HG02981 (cell line): ENCODE results near the gene DUSP14.
A peak's percentile ranks its signal among the peaks of the same experiment; 100 is the strongest.
"Not testable (repeated sequence)": the region's sequence is repeated elsewhere in the genome, so short reads cannot be mapped to it uniquely, and the experiment has no call there.

Experiments used
- ATAC-seq: cut with Tn5 transposase; IDR thresholded peaks from one replicate; pipeline ENCODE4 v1.9.1; 2021; ENCODE audit warnings: mild to moderate bottlenecking, moderate library complexity; ENCODE audit not compliant: unreplicated experiment

The DUSP14 gene

DNA sequence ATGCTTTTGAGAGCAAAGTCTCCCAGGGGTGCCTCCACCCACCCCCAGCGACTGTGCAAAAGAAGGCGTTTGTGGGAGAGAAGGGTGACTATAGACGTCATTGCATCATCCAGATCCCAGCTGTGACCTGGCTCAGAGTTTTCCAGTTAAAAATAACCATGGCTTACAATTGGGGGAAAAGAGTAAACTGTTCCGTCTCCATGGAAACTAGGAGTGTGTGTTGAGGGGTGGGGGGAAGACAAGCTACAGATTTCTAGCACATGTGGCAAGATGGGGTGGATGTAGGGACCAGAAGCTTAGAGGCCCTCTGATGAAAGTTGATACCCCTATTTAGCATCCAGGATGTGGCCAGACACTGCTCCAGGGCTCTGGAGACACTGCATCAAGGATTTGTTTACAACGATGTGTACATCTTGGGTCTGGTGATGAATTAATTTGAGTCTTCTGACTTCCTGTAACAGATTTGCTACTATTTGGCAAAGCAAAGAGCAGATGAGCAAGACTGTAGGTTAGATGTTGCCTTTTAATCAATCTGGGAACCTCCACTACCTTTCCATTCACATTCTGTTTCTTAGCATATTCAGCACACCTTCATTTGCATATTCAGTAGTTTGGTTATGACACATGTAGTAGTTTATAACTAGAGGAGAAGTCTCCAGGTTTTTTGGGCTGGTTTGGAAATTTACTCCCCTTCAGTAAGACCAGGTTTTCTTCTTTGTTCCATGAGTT is 6.2 kb upstream of the DUSP14 start:
- no peak for ATAC-seq

DNA sequence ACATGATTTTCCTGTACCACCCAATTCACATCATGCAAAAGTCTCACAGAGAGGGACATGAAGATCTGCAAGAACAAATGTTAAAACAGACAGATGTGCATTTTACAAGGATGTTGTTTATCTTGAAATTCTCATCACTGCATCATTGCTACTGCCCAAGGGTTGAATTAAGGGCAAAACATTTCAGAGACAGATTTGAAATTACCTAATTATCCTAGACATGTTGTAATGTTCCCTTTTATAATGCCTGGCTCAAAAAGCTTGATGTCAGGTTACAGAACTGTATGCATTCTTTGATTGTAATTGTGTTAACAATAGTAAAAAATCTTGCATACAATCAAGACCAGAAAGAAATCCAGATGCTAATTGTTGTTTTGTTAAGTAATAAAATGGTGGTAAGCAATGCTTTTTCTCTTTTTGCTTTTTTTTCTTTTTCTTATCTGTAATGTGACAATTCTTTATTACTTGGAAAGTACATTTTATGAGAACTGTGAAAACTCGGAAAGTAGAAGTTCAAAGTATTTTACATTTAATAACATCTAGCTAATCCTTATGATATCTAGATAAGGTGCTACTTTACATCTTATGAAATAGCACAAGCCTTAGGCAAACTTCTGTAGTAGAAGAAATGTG is 3.6 kb upstream of the DUSP14 start:
- no peak for ATAC-seq

DNA sequence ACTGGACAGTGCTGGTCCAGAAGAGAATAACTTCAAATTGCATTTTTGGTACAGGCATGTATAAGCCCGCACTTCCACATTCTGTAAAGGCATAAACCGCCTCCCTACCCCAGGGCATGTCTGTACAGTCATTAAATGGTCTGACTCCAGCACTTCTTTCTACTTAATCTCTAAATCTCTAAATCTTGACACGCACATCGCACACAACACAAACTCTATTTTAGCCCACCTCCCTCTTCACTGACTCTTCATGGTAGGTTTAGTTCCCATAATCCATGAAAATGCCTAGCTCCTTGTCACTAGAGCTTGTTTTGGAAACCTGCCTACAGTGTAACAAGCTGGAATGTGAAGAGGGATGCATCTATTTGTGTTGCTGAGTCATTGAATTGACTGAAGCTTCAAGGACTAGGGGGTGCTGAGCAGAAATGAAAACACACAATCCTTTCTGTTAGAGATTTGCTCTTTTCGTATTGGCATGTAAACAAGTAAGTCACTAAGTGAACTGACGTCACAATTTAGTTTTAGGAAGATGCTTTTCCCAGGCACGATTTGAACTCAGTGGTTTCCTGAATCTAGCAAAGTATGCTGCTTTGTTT is 1.6 kb upstream of the DUSP14 start:
- no peak for ATAC-seq

DNA sequence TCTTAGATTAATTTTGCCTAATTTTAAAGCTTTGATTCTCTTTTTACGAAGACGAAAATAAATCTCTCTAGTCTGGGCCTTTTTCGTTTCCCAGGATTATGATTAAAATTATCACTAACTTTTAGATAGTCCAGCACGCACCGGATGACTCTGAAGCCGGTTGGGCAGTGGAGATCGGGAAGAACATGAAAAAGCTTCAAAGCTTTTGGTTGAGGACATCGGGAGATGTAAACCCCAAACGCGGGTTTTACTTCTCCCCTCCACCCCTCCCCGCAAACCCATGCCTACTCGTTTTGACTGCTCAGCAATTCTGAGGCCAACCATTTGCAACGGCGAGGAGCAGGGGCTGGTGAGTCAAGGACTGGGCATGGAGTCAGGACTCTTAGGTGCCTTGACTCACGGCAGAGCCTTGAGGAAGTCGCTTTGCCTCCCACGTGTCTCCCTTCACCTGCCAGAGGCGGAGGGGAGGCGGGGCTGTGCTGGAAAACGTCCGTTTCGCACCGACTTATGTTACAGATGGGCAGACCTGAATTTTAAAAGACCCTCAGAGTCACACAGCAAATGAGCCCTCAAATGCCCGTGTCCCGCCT is 989 bp upstream of the DUSP14 start:
- no peak for ATAC-seq

DNA sequence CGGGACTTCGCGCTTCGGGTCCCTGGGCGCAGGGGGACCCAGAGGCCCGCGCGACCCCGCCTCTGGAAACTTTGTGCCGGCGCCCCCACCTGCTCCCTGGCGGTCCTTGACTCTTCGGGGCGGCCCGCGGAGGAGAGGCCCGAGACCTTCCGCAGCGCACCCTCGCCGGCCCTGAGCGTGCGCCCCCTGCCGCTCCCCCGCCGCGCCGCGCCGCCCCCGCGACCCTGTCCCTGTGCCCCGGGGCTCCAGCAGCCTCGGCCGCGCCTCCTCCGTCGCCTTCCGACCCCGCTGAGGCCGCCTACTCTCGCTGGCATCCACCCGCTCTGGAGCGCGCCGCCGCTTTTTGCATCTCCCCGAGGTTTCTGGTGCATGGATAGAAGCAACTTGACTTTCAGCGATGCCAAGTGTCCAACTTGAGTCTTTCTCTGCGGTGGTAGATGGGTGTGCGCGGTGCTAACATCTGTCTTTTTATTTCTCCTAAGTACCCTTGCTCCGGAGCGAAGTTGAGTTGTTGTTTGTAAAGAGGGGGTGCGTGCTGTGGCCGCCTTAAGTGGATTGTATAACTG is 414 bp downstream of the DUSP14 start:
- ATAC-seq, result peak; percentile 46

DNA sequence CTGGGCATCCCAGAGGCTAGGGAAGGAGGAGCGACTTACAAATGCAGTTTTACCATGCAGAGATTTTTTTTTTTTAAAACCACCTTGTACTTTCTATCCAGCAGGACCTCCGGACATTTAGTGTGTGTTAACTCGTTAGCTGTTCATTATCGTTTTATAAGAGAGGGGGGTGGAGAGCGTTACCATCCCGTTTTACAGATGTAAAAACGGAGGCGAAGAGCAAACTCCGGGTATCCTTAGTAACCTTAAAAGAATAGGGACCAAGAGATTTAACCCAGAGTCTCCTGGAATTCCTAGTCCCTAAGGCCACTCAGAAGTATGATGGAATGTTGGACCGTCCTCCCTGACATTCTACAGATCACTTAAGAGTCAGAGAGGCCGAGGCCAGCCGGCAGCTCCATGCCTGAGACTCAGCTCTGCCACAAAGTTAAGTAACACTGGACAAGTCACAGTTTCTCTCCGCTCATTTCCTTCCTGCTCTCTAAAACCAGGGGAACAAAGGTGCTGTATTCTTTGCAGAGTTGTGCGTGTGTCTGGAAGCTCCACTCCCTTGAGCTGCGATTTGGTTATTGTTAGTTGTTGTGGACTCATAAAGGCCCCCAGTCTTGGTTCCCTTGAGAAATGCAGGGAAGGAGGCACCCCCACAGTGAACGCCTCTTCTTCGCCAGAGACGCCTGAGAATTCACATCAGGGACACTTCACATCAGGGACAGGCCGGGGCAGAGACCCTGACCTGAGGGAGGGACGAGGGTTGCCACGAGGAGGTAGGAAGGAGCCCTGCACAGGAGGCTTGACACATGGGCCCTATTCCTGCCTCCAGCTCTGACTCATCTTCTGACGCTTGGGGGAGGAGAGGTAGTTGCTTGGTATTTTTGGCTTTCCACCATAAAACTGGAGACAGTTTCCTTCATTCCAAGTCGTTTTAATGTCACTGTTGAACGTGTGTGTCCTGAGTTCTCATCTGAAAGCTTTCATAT is 1.2 kb downstream of the DUSP14 start:
- no peak for ATAC-seq

DNA sequence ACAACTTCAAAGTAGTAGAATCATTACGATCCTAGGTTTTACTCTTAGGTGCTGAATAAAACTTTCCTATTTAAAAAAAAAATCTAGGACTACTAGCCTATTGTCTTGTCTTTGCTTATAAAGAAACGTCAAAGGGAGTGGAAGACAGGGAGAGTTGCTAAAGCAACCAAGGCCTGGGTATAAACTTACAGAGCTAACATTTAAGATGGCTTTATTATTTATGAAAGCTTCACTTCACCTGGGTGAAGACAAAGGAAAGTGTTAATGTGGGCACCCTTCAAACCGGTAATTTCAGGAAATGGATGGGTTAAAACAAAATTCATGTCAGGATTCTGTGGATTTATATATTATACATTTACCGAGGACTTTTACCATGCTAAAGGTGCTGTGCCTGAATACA is 2.5 kb downstream of the DUSP14 start:
- ATAC-seq, result no peak

DNA sequence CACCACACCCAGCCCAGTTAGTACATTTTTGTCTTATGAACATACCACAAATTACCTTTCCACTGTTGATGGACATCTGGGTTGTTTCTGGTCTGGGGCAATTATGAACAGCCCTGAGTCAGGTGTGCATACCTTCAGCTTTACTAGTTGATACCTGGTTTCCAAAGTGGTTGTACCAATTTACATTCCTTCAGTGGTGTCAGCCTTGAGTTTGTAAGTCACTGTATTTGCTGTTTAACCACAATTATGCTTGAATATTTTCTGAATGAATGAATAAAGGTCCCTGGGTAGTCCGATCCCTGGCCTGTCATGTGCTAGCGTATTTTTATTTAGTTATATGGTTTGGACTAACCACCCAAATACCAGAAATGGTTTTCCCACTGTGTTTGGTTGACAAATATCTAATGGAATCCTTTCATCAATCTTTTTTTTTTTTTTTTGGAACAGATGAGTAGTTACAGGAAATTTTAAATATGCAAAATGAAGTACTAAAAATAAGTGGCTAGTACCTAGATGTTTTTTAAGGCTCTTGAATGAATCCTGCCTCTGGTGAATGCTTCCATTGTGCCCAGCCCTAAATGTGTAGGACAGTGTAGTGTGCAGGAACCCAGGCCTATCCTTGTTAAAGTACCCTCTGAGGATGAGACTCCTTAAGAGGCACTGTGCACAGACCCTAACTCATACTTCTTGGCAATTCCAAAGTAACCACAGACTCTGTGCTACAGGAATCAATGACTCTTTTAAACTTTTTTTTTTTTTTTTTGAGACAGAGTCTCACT is 3.7 kb downstream of the DUSP14 start:
- ATAC-seq, result no peak

DNA sequence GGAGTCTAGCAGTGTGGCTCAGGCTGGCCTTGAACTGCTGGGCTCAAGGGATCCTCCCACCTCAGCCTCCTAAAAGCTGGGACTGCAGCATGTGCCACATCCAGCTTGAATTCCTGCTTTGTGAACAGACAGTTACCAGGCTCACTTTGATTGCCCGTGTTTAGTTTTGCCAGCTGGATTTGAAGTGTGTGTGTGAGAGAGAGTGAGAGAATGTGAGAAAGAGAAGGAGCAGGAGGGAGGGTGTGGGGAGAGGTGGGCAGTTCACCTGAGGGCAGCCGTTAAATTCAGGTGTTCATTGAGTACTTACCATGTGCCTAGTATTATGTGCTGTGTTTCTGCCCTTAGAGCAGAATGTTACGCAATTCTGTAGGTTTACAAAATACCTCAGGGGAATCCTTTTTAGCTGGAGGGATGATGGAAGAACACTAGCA is 4.7 kb downstream of the DUSP14 start:
- no peak for ATAC-seq

DNA sequence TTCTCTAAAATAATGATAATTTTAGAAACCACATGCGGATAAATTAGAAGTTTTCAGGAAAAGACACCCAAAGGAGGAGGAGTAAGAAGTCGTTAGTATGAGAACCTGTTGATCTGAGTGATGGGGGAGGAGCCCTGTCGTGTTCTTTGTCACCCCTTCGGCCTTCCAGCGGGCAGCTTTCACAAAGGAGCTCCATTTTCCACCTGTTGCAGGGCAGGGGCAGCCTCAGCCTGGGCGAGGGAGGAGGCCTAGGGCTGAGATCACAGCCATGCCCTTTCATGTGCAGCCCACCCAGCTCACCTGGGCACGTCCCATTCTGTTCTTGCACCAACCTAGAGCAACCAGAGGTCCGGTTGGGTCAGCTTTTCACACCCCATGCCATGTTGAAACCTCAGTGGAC is 5.3 kb downstream of the DUSP14 start:
- no peak for ATAC-seq

DNA sequence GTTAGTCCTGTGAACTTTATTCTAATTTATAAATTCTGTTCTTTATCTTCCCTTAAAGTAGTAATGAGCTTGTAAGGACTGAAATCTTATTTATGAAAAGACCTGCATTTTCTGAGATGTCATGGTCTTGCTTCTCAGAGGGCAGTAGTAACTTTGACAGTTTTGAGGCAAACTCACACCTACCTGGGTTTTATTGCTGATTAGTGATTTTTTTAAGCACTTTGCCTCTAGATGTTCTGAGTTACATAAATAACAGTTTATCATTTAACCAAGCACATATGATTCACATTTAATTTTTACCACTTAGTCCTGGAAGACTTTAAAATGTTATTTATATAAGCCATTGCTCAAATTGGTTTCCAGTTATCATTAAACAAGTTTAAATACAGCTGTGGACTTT is 10.7 kb downstream of the DUSP14 start:
- no peak for ATAC-seq

DNA sequence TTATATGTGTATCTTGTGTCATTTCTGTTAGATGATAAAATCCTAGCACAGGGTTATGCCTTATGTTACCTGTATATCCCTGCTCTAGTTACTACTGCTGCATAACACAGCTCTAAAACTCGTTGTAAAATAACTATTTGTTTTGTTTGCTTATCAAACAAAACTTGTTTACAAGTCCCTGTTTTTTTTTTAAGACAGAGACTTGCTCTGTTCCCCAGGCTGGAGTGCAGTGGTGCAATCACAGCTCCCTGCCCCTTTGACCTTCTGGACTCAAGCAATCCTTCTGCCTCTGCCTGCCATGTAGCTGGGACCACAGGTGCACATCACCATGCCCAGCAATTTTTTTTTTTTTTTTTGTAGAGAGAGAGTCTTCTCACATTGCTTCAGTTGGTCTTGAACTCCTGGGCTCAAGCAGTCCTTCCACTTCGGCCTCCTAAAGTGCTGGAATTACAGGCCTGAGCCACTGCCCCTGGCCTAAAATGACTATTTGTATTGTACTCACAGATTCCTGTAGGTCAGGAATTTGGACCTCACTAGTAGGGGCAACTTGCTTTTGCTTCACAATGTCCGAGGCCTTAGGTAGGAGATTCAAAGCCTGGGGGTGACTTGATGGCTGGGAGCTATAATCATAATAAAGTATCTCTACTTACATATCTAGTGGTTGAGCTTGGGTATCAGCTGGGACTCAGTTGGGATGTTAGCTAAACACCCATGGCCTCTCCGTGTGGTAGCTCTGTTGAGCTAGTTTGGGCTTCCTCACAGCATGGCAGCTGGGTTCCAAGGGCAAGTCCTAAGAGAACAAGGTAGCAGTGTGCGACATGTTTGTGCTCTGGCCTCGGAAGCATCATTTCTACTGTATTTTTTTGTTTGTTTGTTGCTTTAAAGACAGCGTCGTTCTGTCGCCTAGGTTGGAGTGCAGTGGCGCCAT is 12.6 kb downstream of the DUSP14 start:
- no peak for ATAC-seq

DNA sequence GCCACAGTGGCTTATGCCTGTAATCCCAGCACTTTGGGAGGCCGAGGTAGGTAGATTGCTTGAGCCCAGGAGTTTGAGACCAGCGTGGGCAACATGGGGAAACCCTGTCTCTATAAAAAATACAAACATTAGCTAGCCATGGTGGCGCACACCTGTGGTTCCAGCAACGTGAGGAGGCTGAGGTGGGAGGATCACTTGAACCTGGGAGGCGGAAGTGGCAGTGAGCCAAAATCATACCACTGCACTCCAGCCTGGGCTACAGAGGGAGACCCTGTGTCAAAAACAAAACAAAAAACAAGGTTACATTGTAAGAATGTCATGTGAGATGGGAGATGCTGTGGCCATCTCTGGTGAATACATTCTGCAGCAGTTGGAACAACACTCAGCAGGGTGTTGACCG is 13.5 kb downstream of the DUSP14 start:
- ATAC-seq, result no peak

DNA sequence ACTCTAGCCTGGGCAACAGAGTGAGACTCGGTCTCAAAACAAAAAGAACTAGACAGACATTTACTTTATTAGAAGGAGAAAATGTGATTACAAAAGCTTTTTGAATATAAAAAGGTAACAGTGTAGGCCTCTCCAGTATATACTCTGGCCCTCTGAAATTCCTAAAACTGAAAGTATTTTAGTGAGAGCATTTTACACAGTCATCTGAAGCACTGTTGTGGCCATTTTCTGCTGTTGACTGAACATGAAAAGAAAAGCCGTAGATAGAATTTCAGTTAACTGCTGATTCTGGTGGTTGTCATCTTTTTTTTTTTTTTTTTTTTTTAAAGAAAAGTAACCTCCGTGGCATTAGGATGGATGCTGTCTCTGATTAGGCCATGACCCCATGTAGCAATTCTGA is 15.6 kb downstream of the DUSP14 start:
- no peak for ATAC-seq

DNA sequence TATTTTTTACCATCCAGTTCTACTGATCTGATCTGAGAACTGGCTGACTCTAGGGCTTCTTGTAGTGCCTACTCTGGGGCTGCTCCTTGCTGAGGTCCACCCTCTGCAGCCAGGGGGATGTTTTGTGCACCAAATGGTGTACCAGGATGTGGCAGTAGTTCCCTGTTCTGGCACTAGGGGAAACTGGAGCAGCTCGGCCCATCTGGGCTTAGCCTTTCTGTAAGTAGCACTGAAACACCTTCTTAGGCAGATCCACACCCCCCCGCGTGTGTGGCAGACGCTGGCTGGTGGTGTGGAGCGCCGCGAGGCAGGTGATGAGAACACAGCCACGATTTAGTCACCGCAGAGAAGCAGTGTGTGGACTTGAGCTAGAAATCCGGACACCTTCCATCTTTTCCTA is 17.0 kb downstream of the DUSP14 start:
- no peak for ATAC-seq

DNA sequence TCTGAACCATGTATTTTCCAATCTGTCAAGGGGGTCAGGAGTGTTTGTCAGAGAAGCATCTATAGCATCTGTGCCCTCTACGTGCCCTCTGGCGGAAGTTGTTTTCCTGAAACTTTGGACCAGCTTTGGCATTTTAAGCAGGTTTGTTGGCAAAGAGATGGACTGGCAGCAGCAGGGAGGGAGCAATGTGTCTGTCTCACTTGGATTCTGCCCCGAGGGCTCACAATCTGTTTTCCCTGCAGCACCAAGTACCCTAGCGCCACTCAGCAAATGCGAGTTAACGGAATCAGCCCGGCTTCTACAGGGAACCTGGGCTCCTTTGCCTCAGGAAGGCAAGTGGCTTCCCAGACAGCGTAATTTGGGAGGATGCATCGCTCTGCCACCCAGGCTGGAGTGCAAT is 17.4 kb downstream of the DUSP14 start:
- ATAC-seq, result no peak

DNA sequence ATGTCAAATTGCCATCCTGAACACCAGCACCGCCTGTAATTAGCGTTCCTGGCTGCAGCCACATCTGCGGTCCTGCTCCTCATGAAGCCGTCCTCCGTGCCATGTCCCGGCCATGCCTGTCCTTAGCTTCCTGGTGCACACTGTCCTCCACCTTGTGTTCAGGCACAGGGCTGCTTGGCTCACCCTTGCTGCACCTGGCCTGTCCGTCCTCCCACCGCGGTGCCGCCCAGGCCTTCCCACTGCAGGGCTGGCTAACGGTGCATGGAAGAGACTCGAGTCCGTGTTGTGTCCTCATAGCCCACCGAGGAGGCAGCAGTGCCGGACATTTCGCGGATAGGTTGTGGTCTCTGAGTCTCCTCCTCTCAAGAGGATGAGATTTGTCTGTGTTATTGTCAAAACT is 20.4 kb downstream of the DUSP14 start:
- ATAC-seq, result no peak

DNA sequence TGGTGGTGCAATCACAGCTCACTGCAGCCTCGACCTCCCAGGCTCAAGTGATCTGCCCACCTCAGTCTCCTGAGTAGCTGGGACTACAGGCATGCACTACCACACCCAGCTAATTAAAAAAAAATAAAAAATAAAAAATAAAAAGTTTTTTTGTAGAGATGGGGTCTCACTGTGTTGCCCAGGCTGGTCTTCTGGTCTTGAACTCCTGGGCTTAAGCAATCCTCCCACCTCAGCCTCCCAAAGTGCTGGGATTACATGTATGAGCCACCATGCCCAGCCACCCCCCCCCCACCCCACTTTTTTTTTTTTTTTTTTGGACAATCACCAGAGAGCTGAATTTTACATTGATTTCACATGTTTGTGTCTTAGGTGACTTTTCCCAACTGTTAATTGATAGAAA is 22.0 kb downstream of the DUSP14 start:
- ATAC-seq, result not testable (repeated sequence)
